K562 (cell line): ENCODE results near the gene CCDC73. TPM values are rescaled to one million over a fixed set of nuclear protein-coding genes. Genes with fewer than 3 reads are reported as not detected.
A peak's percentile ranks its signal among the peaks of the same experiment; 100 is the strongest.

Experiments used
- ATAC-seq: fragments of 200-7000 bp; cut with Tn5 transposase; 3 replicates; pipeline ENCODE4 v1.9.1; 2020; ENCODE audit warnings: moderate library complexity
- BruUV-seq: library from RNA; stranded (reverse); fragments of 400-500 nt; replicated peaks from 2 replicates; lab custom pipeline; 2021; lab: Mats Ljungman, UMichigan
- CTCF ChIA-PET: fragments of 300-600 bp; formaldehyde crosslinking; extraction: SDS; loops from one replicate; lab custom pipeline; 2021; ENCODE audit warnings: low intra/inter-chr PET ratio; lab: Yijun Ruan, JAX
- POLR2A ChIA-PET: fragments of 300-600, 350-650 bp; sonication (Branson Sonifier 250); formaldehyde crosslinking; extraction: SDS; loops from one replicate; lab custom pipeline; 2021; ENCODE audit warnings: antibody characterized with exemption, inconsistent platforms; lab: Yijun Ruan, JAX
- DNase-seq, 4 experiments: peaks; one replicate each; pipeline versions ENCODE4 v3.0.0 to v3.0.0-alpha.2; 2011 to 2018; ENCODE audit warnings: low spot score in 3 of 4, mixed read lengths in 3 of 4; ENCODE audit errors: extremely low read depth in 1 of 4
- FAIRE-seq: peaks from 2 replicates; lab custom pipeline; 2011; peaks lifted over from hg19 to GRCh38; lab: Jason Lieb, UNC
- H2AFZ ChIP-seq: 2 replicates; pipeline ENCODE4 v1.6.0; 2011; ENCODE audit warnings: low read depth, low read length, control low read depth, inconsistent platforms
- H3K27ac ChIP-seq: fragments of 200-600 bp; 3 replicates; pipeline ENCODE4 v1.8.0; 2011; ENCODE audit warnings: low read depth, mild to moderate bottlenecking, control low read depth, inconsistent platforms, low read length, moderate library complexity, mixed read lengths; ENCODE audit errors: extremely low read depth
- H3K27me3 ChIP-seq, 2 experiments: fragments of 300-600 bp in 1 of 2; 2 replicates in 1 of 2; 3 replicates in 1 of 2; pipeline versions ENCODE4 v1.6.0 to v1.8.0; 2011; ENCODE audit warnings: inconsistent platforms in 2 of 2, low read length in 2 of 2, mild to moderate bottlenecking in 1 of 2, mixed read lengths in 1 of 2, moderate library complexity in 1 of 2; ENCODE audit not compliant: control insufficient read depth in 2 of 2, insufficient read depth in 2 of 2
- H3K36me3 ChIP-seq: fragments of 300-600 bp; 3 replicates; pipeline ENCODE4 v1.8.0; 2011; ENCODE audit warnings: mild to moderate bottlenecking, low read length, inconsistent platforms; ENCODE audit not compliant: control insufficient read depth, insufficient read depth
- H3K4me1 ChIP-seq, 2 experiments: fragments of 200-600 bp in 1 of 2; replicated peaks in 1 of 2; 2 replicates in 1 of 2; 3 replicates in 1 of 2; pipeline versions ENCODE4 v1.5.1 to v1.8.0; 2011; ENCODE audit warnings: inconsistent platforms in 2 of 2, low read length in 2 of 2, mild to moderate bottlenecking in 1 of 2, mixed read lengths in 1 of 2, moderate library complexity in 1 of 2; ENCODE audit not compliant: control insufficient read depth in 2 of 2, insufficient read depth in 2 of 2
- H3K4me2 ChIP-seq: 2 replicates; pipeline ENCODE4 v1.6.1; 2011; ENCODE audit warnings: low read length, control low read depth, inconsistent platforms, mixed read lengths; ENCODE audit not compliant: insufficient read depth
- H3K4me3 ChIP-seq: fragments of 200-600 bp; sonication (generic), shearing (Covaris generic); 2 replicates; pipeline ENCODE4 v1.5.1; 2016; ENCODE audit warnings: control low read depth, inconsistent platforms
- H3K79me2 ChIP-seq: fragments of 200-600 bp; 3 replicates; pipeline ENCODE4 v1.8.0; 2011; ENCODE audit warnings: low read length, inconsistent platforms; ENCODE audit not compliant: control insufficient read depth, insufficient read depth
- H3K9ac ChIP-seq, 2 experiments: 2 replicates each; pipeline versions ENCODE4 v1.6.0 to v1.6.1; 2011; ENCODE audit warnings: low read depth in 2 of 2, low read length in 2 of 2, control low read depth in 1 of 2, inconsistent platforms in 1 of 2, mild to moderate bottlenecking in 1 of 2, mixed read lengths in 1 of 2; ENCODE audit not compliant: insufficient read depth in 1 of 2
- H3K9me1 ChIP-seq: one replicate; pipeline ENCODE4 v1.6.0; 2011; ENCODE audit warnings: inconsistent platforms, mild to moderate bottlenecking, low read length, moderate library complexity; ENCODE audit not compliant: control insufficient read depth, insufficient read depth
- H3K9me3 ChIP-seq: replicated peaks from 2 replicates; pipeline ENCODE4 v1.5.1; 2011; ENCODE audit warnings: low read depth, low read length, inconsistent platforms; ENCODE audit not compliant: control insufficient read depth, insufficient read depth
- H4K20me1 ChIP-seq: replicated peaks from 2 replicates; pipeline ENCODE4 v1.6.1; 2011; ENCODE audit warnings: low read length, inconsistent platforms, mixed read lengths; ENCODE audit not compliant: control insufficient read depth, insufficient read depth
- C11orf30 ChIP-seq: fragments of 450-650 bp; IDR thresholded peaks from 2 replicates; pipeline ENCODE4 v1.6.1; 2016; ENCODE audit warnings: low read depth, mild to moderate bottlenecking
- CEBPB ChIP-seq: fragments of 450-650 bp; IDR thresholded peaks from 2 replicates; pipeline ENCODE4 v1.6.1; 2016; ENCODE audit warnings: missing genetic modification characterization, missing compliant biosample characterization
- FOXM1 ChIP-seq, 2 experiments: fragments of 450-650 bp in 1 of 2; sonication (generic) in 1 of 2; formaldehyde crosslinking in 1 of 2; IDR thresholded peaks; 2 replicates each; pipeline versions ENCODE4 v1.6.1 to v1.9.0; 2017 to 2022; ENCODE audit warnings: low read depth in 2 of 2, mild to moderate bottlenecking in 2 of 2, missing genetic modification reagents in 1 of 2, moderate library complexity in 1 of 2
- KAT7 ChIP-seq: sonication (generic); formaldehyde crosslinking; IDR thresholded peaks from 2 replicates; pipeline ENCODE4 v1.8.0; 2022; ENCODE audit warnings: missing genetic modification reagents, mild to moderate bottlenecking, borderline replicate concordance
- MAFG ChIP-seq: fragments of 450-650 bp; conservative IDR thresholded peaks from 2 replicates; pipeline ENCODE4 v1.6.1; 2016; ENCODE audit warnings: missing genetic modification characterization, missing compliant biosample characterization
- NFE2 ChIP-seq: IDR thresholded peaks from 2 replicates; pipeline ENCODE4 v1.6.1; 2014; ENCODE audit warnings: antibody characterized with exemption, low read depth
- SETDB1 ChIP-seq: IDR thresholded peaks from one replicate; pipeline ENCODE4 v1.6.1; 2012; ENCODE audit warnings: low read length, control low read depth, inconsistent platforms
- ZNF316 ChIP-seq: fragments of 450-650 bp; IDR thresholded peaks from 2 replicates; pipeline ENCODE4 v1.6.1; 2016
- WGBS: fragments of 100-300 bp; shearing (Covaris generic); methylation state at CpG from one replicate; pipeline ENCODE4 v1.1.6; 2016; ENCODE audit warnings: low coverage, mixed read lengths; ENCODE audit not compliant: insufficient coverage; ENCODE audit errors: missing lambda C conversion rate; 5-methylcytosine and 5-hydroxymethylcytosine counted together
- in situ Hi-C: fragments of 300-500 bp; cut with MboI; formaldehyde crosslinking; loops from 4 replicates; pipeline ENCODE4 v1.15.0; 2018; ENCODE audit warnings: inconsistent platforms, mixed read lengths
- intact Hi-C: fragments of 100-400 bp; cut with micrococcal nuclease; formaldehyde crosslinking; loops from 2 replicates; pipeline ENCODE4 v1.14.2; 2022
- polyA plus RNA-seq, 8 experiments: library from polyadenylated mRNA; depleted of rRNA in 4 of 8; stranded (reverse) in 5 of 8; unstranded in 3 of 8; fragments of >200 nt; fragmentation: Nextera tagmentation in 2 of 8; fragmentation: Illumina TruSeq in 1 of 8; extraction: Ambion mirVana in 2 of 8; extraction: Trizol in 1 of 8; gene quantifications; 2 replicates each; pipeline versions ENCODE4 v1.2.1 to v1.2.3, GENCODE V29; 2011 to 2014; ENCODE audit warnings: inconsistent platforms in 1 of 8, missing spikeins in 1 of 8
- total RNA-seq, 7 experiments: library from RNA; depleted of rRNA in 6 of 7; stranded (reverse); fragments of >200 nt in 6 of 7; fragmentation: Illumina TruSeq in 2 of 7; extraction: Trizol in 2 of 7; gene quantifications; 2 replicates each; pipeline versions ENCODE4 v1.2.1 to v1.2.3, GENCODE V29; 2011 to 2021; ENCODE audit warnings: low replicate concordance in 1 of 7
- TF ChIP-seq, protein P1 (sequence below): fragments of 250-450 bp; sonication (Bioruptor Pico); IDR thresholded peaks from 2 replicates; pipeline ENCODE4 v1.4.0; 2020; ENCODE audit warnings: mild to moderate bottlenecking, moderate library complexity

CCDC73 gene
- total and polyA plus RNA-seq, 9 of the 15 experiments (the other 6 are each of a cell fraction or from before 2014, with no cell fraction given): 0.20 to 0.21 TPM; not detected in 7

DNA sequence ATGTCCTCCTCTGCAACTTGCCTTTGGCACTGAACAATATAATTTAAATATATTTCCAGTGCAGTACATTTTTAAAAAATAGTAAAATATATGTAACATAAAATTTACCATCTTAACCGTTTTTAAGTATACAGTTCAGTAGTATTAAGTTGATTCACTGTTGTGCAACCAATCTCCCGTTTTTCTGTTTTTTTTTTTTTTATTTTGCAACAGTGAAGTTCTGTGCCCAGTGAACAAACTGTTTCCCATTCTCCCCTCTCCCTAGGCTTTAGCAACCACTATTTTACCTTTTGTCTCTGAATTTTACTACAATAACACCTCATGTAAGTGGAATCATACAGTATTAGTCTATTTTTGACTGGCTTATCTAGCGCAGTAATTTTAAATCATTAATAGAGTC is 49.1 kb upstream of the CCDC73 start:
- ATAC-seq (no peak), FAIRE-seq (no peak), DNase-seq (no peak)
- Histone ChIP-seq H3K9me1 (no peaks in the 10 kb centered on the region), H3K79me2 (no peaks in the 10 kb centered on the region), H3K9me3 (no peaks in the 10 kb centered on the region), H4K20me1 (no peaks in the 10 kb centered on the region), H2AFZ (no peak overlapping the region), H3K9ac (no peak overlapping the region), H3K27me3 (peaks cover 0 to 2% of the 10 kb centered on the region in 2 experiments; a peak in 1 of 5 replicates), H3K27ac (no peak overlapping the region), H3K4me2 (no peak overlapping the region), H3K36me3 (no peaks in the 10 kb centered on the region), H3K4me3 (no peak overlapping the region), H3K4me1 (no peaks in the 10 kb centered on the region)
- ChIA-PET CTCF (no interaction called here), POLR2A (no interaction called here)
- peak; percentile 57 for TF ChIP-seq CEBPB (tag)
- no peak for TF ChIP-seq KAT7
- TF ChIP-seq, protein P1, sequence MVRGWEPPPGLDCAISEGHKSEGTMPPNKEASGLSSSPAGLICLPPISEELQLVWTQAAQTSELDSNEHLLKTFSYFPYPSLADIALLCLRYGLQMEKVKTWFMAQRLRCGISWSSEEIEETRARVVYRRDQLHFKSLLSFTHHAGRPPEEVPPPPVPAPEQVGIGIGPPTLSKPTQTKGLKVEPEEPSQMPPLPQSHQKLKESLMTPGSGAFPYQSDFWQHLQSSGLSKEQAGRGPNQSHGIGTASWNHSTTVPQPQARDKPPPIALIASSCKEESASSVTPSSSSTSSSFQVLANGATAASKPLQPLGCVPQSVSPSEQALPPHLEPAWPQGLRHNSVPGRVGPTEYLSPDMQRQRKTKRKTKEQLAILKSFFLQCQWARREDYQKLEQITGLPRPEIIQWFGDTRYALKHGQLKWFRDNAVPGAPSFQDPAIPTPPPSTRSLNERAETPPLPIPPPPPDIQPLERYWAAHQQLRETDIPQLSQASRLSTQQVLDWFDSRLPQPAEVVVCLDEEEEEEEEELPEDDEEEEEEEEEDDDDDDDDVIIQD: no peak
- WGBS: 1% methylated on average over 3 of the region's 3 CpGs
- in situ Hi-C loops: no loop called here
- intact Hi-C loops: no loop called here
- BruUV-seq: no TSS peak

DNA sequence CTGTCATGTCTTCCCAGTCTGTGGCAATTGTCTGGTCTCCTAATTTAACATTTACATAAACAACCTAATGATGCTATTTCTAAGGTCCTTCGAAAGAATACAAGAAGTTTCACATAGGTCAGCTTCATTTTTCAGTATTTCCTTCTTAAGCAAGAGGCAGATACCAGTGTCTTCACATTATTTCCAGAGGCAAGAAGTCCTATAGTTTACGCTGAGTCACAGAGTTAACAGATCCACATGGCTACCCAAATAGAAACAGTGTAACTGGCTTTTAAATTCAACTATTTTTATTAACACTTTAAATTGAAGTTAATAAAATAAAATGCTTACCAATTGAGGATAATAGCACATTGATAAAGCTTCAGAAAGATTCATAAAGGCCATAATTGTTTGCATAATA is 46.1 kb upstream of the CCDC73 start:
- peak; percentile 37; the same call in 1 of the 2 replicates for TF ChIP-seq MAFG (tag)
- TF ChIP-seq SETDB1: no peak
- peak; percentile 28; the same call in 1 of the 2 replicates for TF ChIP-seq C11orf30
- peak; percentile 53 for TF ChIP-seq NFE2
- TF ChIP-seq FOXM1 (IDR thresholded peaks at IDR 0.05; ENCODE audit: low read depth): no peak
- no peak for TF ChIP-seq FOXM1 (CRISPR knock-in tag; IDR thresholded peaks at IDR 0.05; ENCODE audit: low read depth)
- peak; percentile 8; the same call in 1 of the 2 replicates for TF ChIP-seq ZNF316
- Histone ChIP-seq H3K4me1 (no peaks in the 10 kb centered on the region), H3K9me3 (no peaks in the 10 kb centered on the region), H2AFZ (no peak overlapping the region), H3K27ac (no peak overlapping the region), H3K79me2 (no peaks in the 10 kb centered on the region), H3K36me3 (no peaks in the 10 kb centered on the region), H3K9ac (no peak overlapping the region), H3K9me1 (no peaks in the 10 kb centered on the region), H4K20me1 (no peaks in the 10 kb centered on the region), H3K4me2 (no peak overlapping the region), H3K27me3 (peaks cover 0 to 6% of the 10 kb centered on the region in 2 experiments; a peak in 2 of 5 replicates), H3K4me3 (no peak overlapping the region)
- no peak for FAIRE-seq
- no TSS peak for BruUV-seq
- DNase-seq: no peak
- in situ Hi-C loops (no loop called here), intact Hi-C loops (no loop called here)
- POLR2A ChIA-PET: no interaction called here
- CTCF ChIA-PET: no interaction called here
- ATAC-seq: no peak
- WGBS: 13% methylated on average over 2 of the region's 2 CpGs
